LNCaP clone FGC (cell line): ENCODE measurements around the gene WIPI1.
A peak's percentile ranks its signal among the peaks of the same experiment; 100 is the strongest.

ENCODE experiments used
- DNase-seq: peaks from one replicate; pipeline ENCODE4 v3.0.0-alpha.2; 2011; ENCODE audit warnings: low read depth
- H3K4me3 ChIP-seq: 2 replicates; pipeline ENCODE4 v1.5.1; 2011; ENCODE audit warnings: mild to moderate bottlenecking, low read depth, low read length, control low read depth
- CTCF ChIP-seq: IDR thresholded peaks from 2 replicates; pipeline ENCODE4 v1.5.1; 2012; ENCODE audit warnings: mild to moderate bottlenecking; ENCODE audit not compliant: control insufficient read depth, insufficient read depth; ENCODE audit errors: extremely low read depth

WIPI1 gene

DNA sequence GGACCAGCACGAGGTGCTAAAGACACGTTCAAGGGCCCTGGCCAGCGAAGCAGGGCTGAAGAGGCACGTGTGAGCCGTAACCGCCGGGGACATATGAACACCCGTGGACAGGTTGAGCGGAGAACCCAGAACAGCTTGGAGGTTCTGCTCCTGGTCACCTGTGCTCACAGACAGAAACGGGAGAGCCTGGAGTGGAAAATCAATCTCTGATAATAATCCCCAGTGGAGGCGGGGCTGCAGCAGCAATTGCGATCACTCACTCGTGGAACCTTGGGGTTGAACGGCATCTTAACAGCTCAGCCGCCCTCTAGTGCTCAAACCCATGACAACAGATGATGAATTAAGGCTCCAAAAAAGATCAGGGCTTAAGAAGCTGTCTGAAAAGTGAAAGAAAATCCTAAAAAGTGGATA is 25.6 kb downstream of the WIPI1 start:
- peak; percentile 35 for TF ChIP-seq CTCF
- no peak for DNase-seq
- no peak overlapping the region for H3K4me3 ChIP-seq

DNA sequence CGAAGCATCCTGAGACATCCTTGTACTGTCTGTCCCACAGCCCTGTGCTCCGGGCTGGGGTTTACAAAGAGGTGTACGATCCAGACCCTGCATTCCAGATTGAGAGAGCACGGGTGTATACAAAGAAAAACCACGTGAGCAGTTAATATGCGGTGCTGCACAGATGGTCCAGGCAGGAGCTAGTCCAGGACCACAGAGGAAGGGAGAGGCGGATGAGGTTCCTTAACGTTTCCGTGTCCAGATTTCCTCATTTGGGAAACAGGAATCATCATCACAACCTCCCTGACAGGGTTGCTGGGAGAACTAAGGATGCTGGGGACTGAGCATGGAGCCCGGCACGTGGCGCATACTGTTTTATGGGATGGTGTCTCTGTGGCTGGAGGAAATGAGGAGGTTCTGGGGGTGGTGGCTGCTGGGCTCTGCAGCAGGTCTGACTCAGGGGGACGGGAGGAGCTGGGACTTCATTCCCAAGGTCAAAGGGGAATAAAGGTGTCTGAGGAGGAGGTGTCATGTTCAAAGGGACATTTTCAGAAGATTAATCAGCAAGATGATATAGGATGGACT is 26.2 kb downstream of the WIPI1 start:
- no peak for TF ChIP-seq CTCF
- DNase-seq = no peak
- H3K4me3 ChIP-seq = no peak overlapping the region

- no peak for DNase-seq
- no peak for TF ChIP-seq CTCF
- no peak overlapping the region for H3K4me3 ChIP-seq
These were observed 27.4 kb downstream of the WIPI1 start for GRCh38 chr17:68429881-68430280.

GRCh38 chr17:68428498-68429172 is 28.7 kb downstream of the WIPI1 start:
- DNase-seq = no peak
- H3K4me3 ChIP-seq = no peak overlapping the region
- no peak for TF ChIP-seq CTCF

DNA sequence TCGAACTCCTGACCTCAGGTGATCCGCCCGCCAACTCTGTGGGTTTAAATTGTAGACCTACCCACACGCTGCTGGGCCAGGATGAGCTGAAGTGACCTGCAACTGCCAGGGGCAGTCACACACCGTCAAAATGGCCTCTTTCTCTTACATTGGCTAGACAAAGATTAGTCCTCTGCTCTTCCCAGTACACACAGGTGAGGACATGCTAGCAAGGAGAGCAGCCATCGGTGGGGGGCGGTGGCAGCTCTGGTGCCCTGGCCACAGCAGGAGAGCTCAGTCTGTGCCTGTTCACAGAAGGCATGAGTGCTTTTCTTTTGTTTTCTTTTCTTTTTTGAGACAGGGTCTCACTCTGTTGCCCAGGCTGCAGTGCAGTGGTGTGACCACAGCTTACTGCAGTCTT is 29.7 kb downstream of the WIPI1 start:
- TF ChIP-seq CTCF = no peak
- DNase-seq = no peak
- H3K4me3 ChIP-seq = no peak overlapping the region

DNA sequence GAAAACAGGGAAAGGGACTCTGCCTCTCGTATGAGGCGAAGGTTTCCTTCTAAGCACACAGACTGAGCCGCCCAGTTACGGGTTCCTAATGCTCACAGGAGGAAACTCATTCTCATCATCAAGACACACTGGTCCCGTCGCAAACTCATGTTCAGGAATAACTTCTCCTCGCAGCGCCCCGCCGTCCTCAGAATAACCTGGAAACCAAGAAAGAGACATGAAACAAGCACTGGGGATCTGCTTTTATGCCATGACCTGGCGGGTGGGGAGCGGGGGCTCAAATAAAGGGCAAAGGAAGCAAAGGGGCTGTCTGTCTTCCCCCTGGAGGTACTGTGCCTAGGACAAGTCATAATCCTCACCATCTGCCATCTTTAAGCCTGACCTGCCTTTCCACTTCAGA is 31.3 kb downstream of the WIPI1 start:
- no peak overlapping the region for H3K4me3 ChIP-seq
- DNase-seq = no peak
- no peak for TF ChIP-seq CTCF

DNA sequence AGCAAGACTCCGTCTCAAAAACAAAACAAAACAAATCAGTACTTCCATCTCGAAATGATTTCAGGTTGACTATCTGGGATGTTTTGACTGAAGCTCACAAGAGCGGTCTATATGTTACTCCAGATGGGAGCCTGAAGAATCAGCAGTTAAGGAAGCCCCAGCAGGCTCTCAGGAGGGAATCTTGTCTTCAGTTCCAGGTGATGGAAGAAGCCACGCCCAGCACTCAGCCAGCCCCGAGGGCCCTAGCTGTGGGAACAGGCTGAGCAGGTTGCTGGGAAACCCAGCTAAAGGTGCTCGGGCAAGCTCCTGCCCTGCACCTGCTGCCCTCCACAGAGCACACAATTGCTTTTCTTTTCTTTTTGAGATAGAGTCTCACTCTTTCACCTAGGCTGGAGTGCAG is 32.4 kb downstream of the WIPI1 start:
- no peak for TF ChIP-seq CTCF

More for the DNA sequence above, 32.4 kb downstream of the WIPI1 start:
- DNase-seq = no peak
- no peak overlapping the region for H3K4me3 ChIP-seq
